ENCODE measurements around the gene FKBP15.

GRCh38 chr9:113221800-113222481, 864 bp upstream of the FKBP15 start:
- no peak for TF ChIP-seq POLR2A (IDR thresholded peaks at IDR 0.05)
- no peak for TF ChIP-seq CTCF (IDR thresholded peaks at IDR 0.05)
